Aorta (tissue), 5 donors: ENCODE data around the gene CMIP. TPM values are rescaled to one million over a fixed set of nuclear protein-coding genes. Genes with fewer than 3 reads are reported as not detected.
A peak's percentile ranks its signal among the peaks of the same experiment; 100 is the strongest.

ENCODE experiments used
- ATAC-seq: fragments of 200-7000 bp; cut with Tn5 transposase; one replicate; pipeline ENCODE4 v1.9.1; 2022; ENCODE audit warnings: moderate library complexity; ENCODE audit not compliant: low FRiP score
- DNase-seq, 2 donors: peaks; one replicate each; pipeline ENCODE4 v3.0.0-alpha.2; 2020
- H3K27ac ChIP-seq, 2 donors: one replicate each; pipeline ENCODE4 v1.5.1; 2013; ENCODE audit warnings: low read length in 2 of 2, mild to moderate bottlenecking in 2 of 2, moderate library complexity in 2 of 2, control low read depth in 1 of 2, inconsistent platforms in 1 of 2, low read depth in 1 of 2
- H3K27me3 ChIP-seq, 2 donors: one replicate each; pipeline ENCODE4 v1.6.1; 2013; ENCODE audit warnings: control low read depth in 1 of 2, low read length in 1 of 2, mild to moderate bottlenecking in 1 of 2, moderate library complexity in 1 of 2; ENCODE audit not compliant: insufficient read depth in 2 of 2, control insufficient read depth in 1 of 2
- H3K36me3 ChIP-seq, 2 donors: one replicate each; pipeline ENCODE4 v1.6.1; 2013; ENCODE audit warnings: control low read depth in 1 of 2, low read length in 1 of 2, mild to moderate bottlenecking in 1 of 2; ENCODE audit not compliant: insufficient read depth in 2 of 2, control insufficient read depth in 1 of 2
- H3K4me1 ChIP-seq, 2 donors: one replicate each; pipeline ENCODE4 v1.6.1; 2013; ENCODE audit warnings: low read length in 2 of 2, control low read depth in 1 of 2, mild to moderate bottlenecking in 1 of 2, moderate library complexity in 1 of 2; ENCODE audit not compliant: insufficient read depth in 2 of 2, control insufficient read depth in 1 of 2
- H3K4me3 ChIP-seq, 2 donors: one replicate each; pipeline ENCODE4 v1.5.1; 2013; ENCODE audit warnings: low read length in 2 of 2, control low read depth in 1 of 2, mild to moderate bottlenecking in 1 of 2
- H3K9me3 ChIP-seq: one replicate; pipeline ENCODE4 v1.6.1; 2013; ENCODE audit warnings: mild to moderate bottlenecking, low read length; ENCODE audit not compliant: control insufficient read depth
- WGBS, 2 donors: extraction: QIAGEN DNeasy Blood & Tissue Kit; methylation state at CpG; one replicate each; pipeline ENCODE4 v1.1.7; 2013; 5-methylcytosine and 5-hydroxymethylcytosine counted together
- intact Hi-C, 2 donors: fragments of 100-400 bp; cut with DNase I; formaldehyde crosslinking; loops; one replicate each; pipeline versions ENCODE4 v1.14.2 to v1.15.0; 2022
- polyA plus RNA-seq, 2 donors: library from polyadenylated mRNA; stranded (reverse); fragments of 200-250 nt; gene quantifications; one replicate each; pipeline ENCODE4 v1.2.3, GENCODE V29; 2013
- total RNA-seq, 2 donors: library from RNA; stranded (reverse); fragmentation: NEBNext Ultra II Directional; extraction: Animal tissue kit (Norgen Biotek cat#: 25700); gene quantifications; one replicate each; pipeline ENCODE4 v1.2.1, GENCODE V29; 2021
- donor health status: healthy with polysubstance abuse.
- donor health status: Bipolar disorder and iron deficiency.
- donor health status: DM: no; HTN: no; CAD: no.
- donor health status: DM: no; HTN: no; CAD: no.
- donor health status: DM: yes; HTN: yes; CAD: no.

Gene CMIP
- total and polyA plus RNA-seq, 4 donors, result 2.4 to 96.3 (median 27.9) TPM

DNA sequence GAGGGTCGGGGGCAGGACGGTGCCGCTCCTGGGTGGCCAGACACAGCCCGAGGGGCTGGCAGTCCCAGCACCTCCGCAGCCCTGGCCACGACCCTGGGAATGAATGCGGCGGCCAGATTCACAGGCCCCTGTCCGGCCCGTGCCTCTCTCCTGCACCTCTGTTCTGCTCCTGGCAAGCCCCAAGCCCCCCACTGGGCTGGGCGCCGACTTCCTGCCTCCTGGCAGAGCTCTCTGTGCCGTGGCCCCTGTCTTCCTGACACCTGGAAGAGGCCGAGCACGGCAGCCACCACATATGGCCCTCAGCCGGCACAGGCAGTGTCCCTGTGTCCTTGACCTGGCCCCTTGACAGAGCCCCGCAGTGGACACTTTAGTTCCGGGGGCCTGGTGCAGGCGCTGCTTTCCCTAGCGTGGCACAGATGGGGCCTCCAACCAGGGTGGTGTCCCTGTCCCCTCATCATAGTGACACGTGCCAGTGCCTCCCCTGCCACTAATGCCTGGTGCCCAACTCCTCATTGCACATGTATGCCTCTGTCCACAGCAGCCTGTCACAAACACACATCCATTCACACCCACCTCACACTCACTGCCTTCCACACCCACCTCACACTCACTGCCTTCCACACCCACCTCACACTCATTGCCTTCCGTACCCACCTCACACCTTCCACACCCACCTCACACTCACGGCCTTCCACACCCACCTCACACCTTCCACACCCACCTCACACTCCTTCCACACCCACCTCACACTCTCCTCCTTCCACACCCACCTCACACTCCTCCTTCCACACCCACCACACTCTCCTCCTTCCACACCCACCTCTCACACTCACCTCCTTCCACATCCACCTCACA is 223.9 kb downstream of the CMIP start:
- no peaks in the 10 kb centered on the region for H3K27me3 ChIP-seq
- H3K4me3 ChIP-seq, result no peak overlapping the region
- H3K27ac ChIP-seq, result no peak overlapping the region
- 89 to 91% methylated on average over 23 of the region's 23 CpGs for WGBS, 2 donors
- DNase-seq, result peak in 1 of 2 donors; percentile 71
- no peaks in the 10 kb centered on the region for H3K36me3 ChIP-seq
- H3K4me1 ChIP-seq, result no peaks in the 10 kb centered on the region
- ATAC-seq, result peak; percentile 28
- intact Hi-C loops, result no loop called here
- H3K9me3 ChIP-seq, result no peaks in the 10 kb centered on the region

GRCh38 chr16:81669473-81670350 is 225.1 kb downstream of the CMIP start:
- no peak for ATAC-seq
- intact Hi-C loops, result no loop called here
- Histone ChIP-seq H3K4me1 (no peaks in the 10 kb centered on the region), H3K9me3 (no peaks in the 10 kb centered on the region), H3K27ac (no peak overlapping the region), H3K4me3 (no peak overlapping the region), H3K36me3 (no peaks in the 10 kb centered on the region), H3K27me3 (no peaks in the 10 kb centered on the region)
- 93 to 96% methylated on average over 23 of the region's 23 CpGs for WGBS, 2 donors
- DNase-seq, result peak in 1 of 2 donors; percentile 62

- H3K4me3 ChIP-seq, result no peak overlapping the region
- DNase-seq (peak in 1 of 2 donors; percentile 62), ATAC-seq (no peak)
- intact Hi-C loops, result no loop called here
- H3K27ac ChIP-seq, result no peak overlapping the region
- no peaks in the 10 kb centered on the region for H3K9me3 ChIP-seq
- H3K27me3 ChIP-seq, result no peaks in the 10 kb centered on the region
- 93 to 98% methylated on average over 14 of the region's 14 CpGs for WGBS, 2 donors
- no peaks in the 10 kb centered on the region for H3K36me3 ChIP-seq
- no peaks in the 10 kb centered on the region for H3K4me1 ChIP-seq
Measured at GRCh38 chr16:81671738-81672597, 227.4 kb downstream of the CMIP start.

- Histone ChIP-seq H3K4me3 (no peak overlapping the region), H3K27ac (no peak overlapping the region), H3K4me1 (no peaks in the 10 kb centered on the region), H3K9me3 (no peaks in the 10 kb centered on the region), H3K36me3 (no peaks in the 10 kb centered on the region), H3K27me3 (no peaks in the 10 kb centered on the region)
- ATAC-seq (no peak), DNase-seq (peak in 1 of 2 donors; percentile 69)
- 90 to 95% methylated on average over 7 of the region's 7 CpGs for WGBS, 2 donors
- intact Hi-C loops, result no loop called here
Measured at GRCh38 chr16:81673432-81673831, 228.8 kb downstream of the CMIP start.

DNA sequence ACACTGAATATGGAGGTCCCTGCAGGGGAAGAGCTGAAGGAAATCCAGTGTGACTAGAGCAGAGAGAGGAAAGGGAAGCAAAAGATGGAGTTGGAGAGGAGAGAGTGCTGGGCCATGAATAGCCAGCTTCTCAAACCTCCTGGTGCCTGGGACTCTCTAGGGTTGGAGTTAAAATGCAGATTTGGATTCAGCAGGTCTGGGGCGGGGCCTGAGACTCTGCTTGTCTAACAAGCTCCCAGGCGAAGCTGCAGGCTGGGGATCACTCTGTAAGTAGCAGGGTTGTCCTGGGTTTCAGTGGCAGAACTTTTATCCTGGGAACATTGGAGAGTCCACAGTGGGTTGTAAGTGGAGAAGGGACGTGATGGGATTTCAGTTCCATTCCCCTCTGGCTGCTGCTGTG is 231.1 kb downstream of the CMIP start:
- no peaks in the 10 kb centered on the region for H3K36me3 ChIP-seq
- ATAC-seq (no peak), DNase-seq (no peak)
- H3K27me3 ChIP-seq, result no peaks in the 10 kb centered on the region
- H3K4me1 ChIP-seq, result no peaks in the 10 kb centered on the region
- H3K27ac ChIP-seq, result no peak overlapping the region
- no peaks in the 10 kb centered on the region for H3K9me3 ChIP-seq
- H3K4me3 ChIP-seq, result no peak overlapping the region
- 81 to 84% methylated on average over 3 of the region's 3 CpGs for WGBS, 2 donors
- intact Hi-C loops, result no loop called here

- no peak overlapping the region for H3K4me3 ChIP-seq
- H3K27me3 ChIP-seq, result no peaks in the 10 kb centered on the region
- no peaks in the 10 kb centered on the region for H3K36me3 ChIP-seq
- 68 to 74% methylated on average over 19 of the region's 19 CpGs for WGBS, 2 donors
- DNase-seq, result peak in 1 of 2 donors; percentile 35
- no peaks in the 10 kb centered on the region for H3K4me1 ChIP-seq
- no peak overlapping the region for H3K27ac ChIP-seq
- no peaks in the 10 kb centered on the region for H3K9me3 ChIP-seq
- ATAC-seq, result no peak
- intact Hi-C loops, result no loop called here
Measured at GRCh38 chr16:81676066-81676882, 231.7 kb downstream of the CMIP start.

- H3K9me3 ChIP-seq, result no peaks in the 10 kb centered on the region
- no peaks in the 10 kb centered on the region for H3K4me1 ChIP-seq
- H3K27ac ChIP-seq, result no peak overlapping the region
- no peak for ATAC-seq
- intact Hi-C loops, result no loop called here
- no peak overlapping the region for H3K4me3 ChIP-seq
- 96% methylated on average over 15 of the region's 15 CpGs for WGBS, 2 donors
- no peaks in the 10 kb centered on the region for H3K36me3 ChIP-seq
- DNase-seq, result no peak
- no peaks in the 10 kb centered on the region for H3K27me3 ChIP-seq
Measured at GRCh38 chr16:81676883-81677737, 232.5 kb downstream of the CMIP start.
